MCF 10A (cell line): ENCODE results near the gene ALDH4A1. TPM values are rescaled to one million over a fixed set of nuclear protein-coding genes. Genes with fewer than 3 reads are reported as not detected.

ENCODE experiments used
- BruUV-seq: library from RNA; stranded (reverse); fragments of 400-500 nt; replicated peaks from 2 replicates; lab custom pipeline; 2021; lab: Mats Ljungman, UMichigan
- CTCF ChIA-PET: fragments of 300-600 bp; sonication (Branson Sonifier 250); formaldehyde crosslinking; extraction: SDS; loops from one replicate; lab custom pipeline; 2021; ENCODE audit warnings: antibody characterized with exemption, inconsistent platforms; lab: Yijun Ruan, JAX
- POLR2A ChIA-PET: fragments of 300-600, 350-650 bp; sonication (Branson Sonifier 250); formaldehyde crosslinking; extraction: SDS; loops from one replicate; lab custom pipeline; 2020; ENCODE audit warnings: antibody characterized with exemption, inconsistent platforms; lab: Yijun Ruan, JAX
- DNase-seq: peaks from one replicate; pipeline ENCODE4 v3.0.0-alpha.2; 2018; ENCODE audit not compliant: unreplicated experiment
- H3K27ac Mint-ChIP-seq: one replicate; pipeline ENCODE4 v1.8.0; 2022; ENCODE audit warnings: mild to moderate bottlenecking, low read depth, mixed read lengths; ENCODE audit not compliant: unreplicated experiment
- H3K27me3 Mint-ChIP-seq: one replicate; pipeline ENCODE4 v1.8.0; 2022; ENCODE audit warnings: mixed read lengths; ENCODE audit not compliant: insufficient read depth, unreplicated experiment
- H3K36me3 Mint-ChIP-seq: one replicate; pipeline ENCODE4 v1.8.0; 2022; ENCODE audit warnings: mild to moderate bottlenecking, moderate library complexity, mixed read lengths; ENCODE audit not compliant: insufficient read depth, unreplicated experiment
- H3K4me1 Mint-ChIP-seq: one replicate; pipeline ENCODE4 v1.8.0; 2022; ENCODE audit warnings: mixed read lengths; ENCODE audit not compliant: insufficient read depth, unreplicated experiment
- H3K4me3 Mint-ChIP-seq: one replicate; pipeline ENCODE4 v1.8.0; 2022; ENCODE audit warnings: mild to moderate bottlenecking, moderate library complexity, mixed read lengths; ENCODE audit not compliant: unreplicated experiment
- H3K9me3 Mint-ChIP-seq: one replicate; pipeline ENCODE4 v1.8.0; 2022; ENCODE audit warnings: mixed read lengths; ENCODE audit not compliant: unreplicated experiment
- intact Hi-C: fragments of 100-400 bp; cut with micrococcal nuclease; formaldehyde crosslinking; loops from 2 replicates; pipeline ENCODE4 v1.14.1; 2022
- total RNA-seq: library from RNA; stranded (reverse); gene quantifications from 2 replicates; pipeline ENCODE4 v1.2.3, GENCODE V29; 2022
- TF ChIP-seq, protein P1 (sequence below): fragments of 200-600 bp; IDR thresholded peaks from one replicate; pipeline ENCODE4 v1.8.0; 2022; ENCODE audit warnings: antibody characterized with exemption, mild to moderate bottlenecking; ENCODE audit not compliant: unreplicated experiment

ALDH4A1 gene
- total RNA-seq, 1 experiment from 2014 or later: 6.3 TPM

DNA sequence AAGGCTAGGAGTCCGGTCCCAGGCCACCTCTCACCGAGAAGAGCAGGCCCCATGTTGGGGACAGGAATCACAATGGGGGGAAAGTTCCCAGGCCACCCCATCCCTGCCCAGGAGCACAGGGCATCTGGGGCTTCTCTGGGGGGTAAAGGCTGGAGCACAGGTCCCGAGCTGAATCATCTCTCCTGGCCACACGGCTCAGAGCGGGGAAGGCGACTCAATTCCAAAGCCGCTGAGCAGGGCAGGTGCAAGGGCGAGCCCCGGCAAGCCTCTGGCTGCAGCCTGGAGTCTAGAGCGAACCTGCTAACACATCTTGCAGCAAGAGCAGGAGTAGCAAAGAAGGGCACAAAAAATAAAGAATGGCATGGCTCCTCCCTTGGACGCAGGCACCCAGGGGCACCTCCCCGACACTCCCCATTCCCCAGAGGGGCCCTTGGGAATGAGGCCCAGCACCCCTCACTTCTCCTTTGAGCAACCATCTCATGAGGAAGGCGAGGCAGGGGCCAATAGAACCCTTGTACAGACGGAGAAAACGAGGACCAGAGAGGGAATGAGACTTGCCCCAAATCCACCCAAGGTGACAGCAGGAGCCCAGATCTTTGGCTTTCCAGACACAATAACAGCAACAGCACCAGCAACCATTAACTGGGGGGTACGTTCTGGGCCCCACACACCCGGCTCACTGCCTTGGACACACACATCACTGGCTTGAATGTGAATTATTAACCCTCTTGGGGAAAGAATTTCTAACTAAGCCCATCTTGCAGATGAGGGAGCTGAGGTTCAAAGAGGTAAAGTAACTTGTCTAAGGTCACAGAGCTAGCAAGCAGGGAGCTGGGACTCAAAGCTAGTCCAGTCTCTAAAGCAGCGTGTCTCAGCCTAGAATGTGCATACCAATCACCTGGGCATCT lies 20.7 kb upstream of the ALDH4A1 start:
- Mint-ChIP-seq H3K36me3 (peaks cover 18% of the 10 kb centered on the region), H3K4me3 (peak overlapping the region; percentile 28), H3K27me3 (no peaks in the 10 kb centered on the region), H3K27ac (peak overlapping the region; percentile 70), H3K9me3 (no peaks in the 10 kb centered on the region), H3K4me1 (peaks cover 25% of the 10 kb centered on the region)
- peak; percentile 66 for DNase-seq
- intact Hi-C loops: loop anchor here (2.0 kb wide), 1 partner anchor 26 kb away; no protein-coding TSS in a partner anchor
- TF ChIP-seq, protein P1, sequence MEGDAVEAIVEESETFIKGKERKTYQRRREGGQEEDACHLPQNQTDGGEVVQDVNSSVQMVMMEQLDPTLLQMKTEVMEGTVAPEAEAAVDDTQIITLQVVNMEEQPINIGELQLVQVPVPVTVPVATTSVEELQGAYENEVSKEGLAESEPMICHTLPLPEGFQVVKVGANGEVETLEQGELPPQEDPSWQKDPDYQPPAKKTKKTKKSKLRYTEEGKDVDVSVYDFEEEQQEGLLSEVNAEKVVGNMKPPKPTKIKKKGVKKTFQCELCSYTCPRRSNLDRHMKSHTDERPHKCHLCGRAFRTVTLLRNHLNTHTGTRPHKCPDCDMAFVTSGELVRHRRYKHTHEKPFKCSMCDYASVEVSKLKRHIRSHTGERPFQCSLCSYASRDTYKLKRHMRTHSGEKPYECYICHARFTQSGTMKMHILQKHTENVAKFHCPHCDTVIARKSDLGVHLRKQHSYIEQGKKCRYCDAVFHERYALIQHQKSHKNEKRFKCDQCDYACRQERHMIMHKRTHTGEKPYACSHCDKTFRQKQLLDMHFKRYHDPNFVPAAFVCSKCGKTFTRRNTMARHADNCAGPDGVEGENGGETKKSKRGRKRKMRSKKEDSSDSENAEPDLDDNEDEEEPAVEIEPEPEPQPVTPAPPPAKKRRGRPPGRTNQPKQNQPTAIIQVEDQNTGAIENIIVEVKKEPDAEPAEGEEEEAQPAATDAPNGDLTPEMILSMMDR: no peak
- POLR2A ChIA-PET: interaction anchor here (0.8 to 3.6 kb wide), 13 partner anchors 9 to 175 kb away, joined by 3 to 34 read pairs (median 5); partner anchors contain the start of genes ALDH4A1 and IFFO2
- BruUV-seq: no TSS peak
- CTCF ChIA-PET: interaction anchor here (0.6 to 2.4 kb wide), 11 partner anchors 9 to 174 kb away, joined by 3 to 17 read pairs (median 3); no protein-coding TSS in a partner anchor

DNA sequence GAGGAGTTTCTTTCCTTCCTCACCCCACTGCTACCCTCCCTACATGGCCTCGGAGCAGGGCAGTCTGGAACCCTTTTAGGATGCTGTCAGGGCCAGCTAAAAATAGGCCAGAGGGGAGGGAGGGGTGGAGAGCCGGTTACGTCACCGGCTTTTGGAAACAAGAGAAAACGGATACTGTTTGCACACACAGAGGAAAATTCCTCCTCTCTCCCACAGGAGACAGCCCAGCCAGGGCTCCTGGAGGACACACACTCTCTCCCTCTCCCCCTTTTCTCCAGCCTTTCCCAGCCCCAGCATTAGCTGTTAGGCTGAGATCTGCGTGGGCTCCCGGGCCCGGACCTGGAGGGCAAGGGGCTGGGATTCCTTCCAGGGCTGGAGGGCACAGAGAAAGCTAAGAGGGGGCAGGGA lies 20.0 kb upstream of the ALDH4A1 start:
- Mint-ChIP-seq H3K9me3 (no peaks in the 10 kb centered on the region), H3K4me1 (peaks cover 20% of the 10 kb centered on the region), H3K27me3 (no peaks in the 10 kb centered on the region), H3K36me3 (peaks cover 20% of the 10 kb centered on the region), H3K4me3 (peak overlapping the region; percentile 28), H3K27ac (peak overlapping the region; percentile 70)
- POLR2A ChIA-PET: interaction anchor here (0.6 to 3.6 kb wide), 14 partner anchors 9 to 358 kb away, joined by 3 to 34 read pairs (median 5); partner anchors contain the start of genes ALDH4A1 and IFFO2
- intact Hi-C loops: loop anchor here (2.0 kb wide), 1 partner anchor 26 kb away; no protein-coding TSS in a partner anchor
- no TSS peak for BruUV-seq
- TF ChIP-seq, protein P1: no peak
- DNase-seq: peak; percentile 77
- CTCF ChIA-PET: interaction anchor here (0.6 to 2.1 kb wide), 9 partner anchors 9 to 168 kb away, joined by 3 to 17 read pairs (median 5); no protein-coding TSS in a partner anchor

DNA sequence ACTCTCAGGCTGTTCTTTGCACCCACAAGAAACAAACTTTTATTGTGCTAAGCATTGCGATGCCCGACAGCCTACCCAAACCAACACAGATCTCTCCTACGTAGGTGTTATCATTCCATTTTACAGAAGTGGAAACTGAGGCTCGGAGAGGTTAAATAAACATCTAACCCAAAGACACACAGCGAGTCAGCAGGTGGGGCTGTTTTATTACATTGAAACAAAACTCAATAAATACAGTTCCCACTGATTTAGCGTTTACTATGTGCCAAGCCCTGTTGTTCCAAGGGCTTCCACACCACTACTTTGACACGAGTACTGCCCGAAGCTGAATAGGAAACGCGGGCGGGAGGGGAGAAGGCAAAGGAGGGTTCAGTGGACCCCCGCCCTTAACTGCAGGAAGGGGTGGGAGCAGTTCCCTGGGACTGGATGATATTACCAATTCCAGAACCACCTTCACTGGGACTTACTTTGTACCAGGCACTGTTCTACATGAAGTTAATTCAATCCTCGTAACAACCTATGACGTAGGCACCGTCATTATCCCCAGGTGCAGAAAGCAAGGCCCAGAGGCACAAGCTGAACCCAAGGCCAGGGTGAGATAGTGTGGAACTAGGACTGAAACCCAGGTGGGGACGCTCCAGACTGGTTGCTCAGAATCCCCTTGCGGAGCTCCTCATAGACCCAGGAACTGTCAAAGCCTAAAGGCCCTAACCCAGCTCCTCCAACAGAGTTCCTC lies 19.3 kb upstream of the ALDH4A1 start:
- peaks cover 20% of the 10 kb centered on the region for H3K36me3 Mint-ChIP-seq
- no peak overlapping the region for H3K4me3 Mint-ChIP-seq
- intact Hi-C loops: loop anchor here (2.0 kb wide), 1 partner anchor 27 kb away; no protein-coding TSS in a partner anchor
- peaks cover 16% of the 10 kb centered on the region for H3K4me1 Mint-ChIP-seq
- no peaks in the 10 kb centered on the region for H3K9me3 Mint-ChIP-seq
- TF ChIP-seq, protein P1: no peak
- ChIA-PET CTCF (interaction anchor here (0.6 to 2.1 kb wide), 9 partner anchors 9 to 168 kb away, joined by 3 to 17 read pairs (median 5); no protein-coding TSS in a partner anchor), POLR2A (interaction anchor here (0.6 to 3.6 kb wide), 13 partner anchors 8 to 357 kb away, joined by 3 to 34 read pairs (median 5); partner anchors contain the start of genes ALDH4A1 and IFFO2)
- H3K27ac Mint-ChIP-seq: no peak overlapping the region
- H3K27me3 Mint-ChIP-seq: no peaks in the 10 kb centered on the region
- DNase-seq: peak; percentile 15
- BruUV-seq: no TSS peak
